Pulmonary artery endothelial cell (primary cell): Measurements from ENCODE around the gene RSPO3. TPM values are rescaled to one million over a fixed set of nuclear protein-coding genes. Genes with fewer than 3 reads are reported as not detected.
"Not testable (repeated sequence)": the region's sequence is repeated elsewhere in the genome, so short reads cannot be mapped to it uniquely, and the experiment has no call there.

Source experiments
- DNase-seq: peaks from one replicate; pipeline ENCODE4 v3.0.0-alpha.2; 2011; ENCODE audit warnings: low read depth, low spot score
- total RNA-seq: library from RNA; depleted of rRNA; stranded (reverse); fragments of >200 nt; gene quantifications from 2 replicates; pipeline ENCODE4 v1.2.3, GENCODE V29; 2014

RSPO3 gene
- total RNA-seq, result 0.67 and 2.8 TPM in 2 replicates

GRCh38 chr6:127118298-127119101, at the start of gene RSPO3:
Gene RSPO3, plus strand, starts transcription at chr6:127118671. Its CDS starts 522 bp downstream, at chr6:127119193.
- no peak for DNase-seq

GRCh38 chr6:127069659-127070279, 48.7 kb upstream of the RSPO3 start:
- DNase-seq, result peak; percentile 19

- no peak for DNase-seq
These were observed 45.2 kb upstream of the RSPO3 start for GRCh38 chr6:127073222-127073621.

GRCh38 chr6:127076466-127076865, 42.0 kb upstream of the RSPO3 start:
- DNase-seq, result no peak

GRCh38 chr6:127077886-127078285, 40.6 kb upstream of the RSPO3 start:
- DNase-seq, result no peak

GRCh38 chr6:127078669-127079068, 39.8 kb upstream of the RSPO3 start:
- no peak for DNase-seq

- DNase-seq, result no peak
These were observed 38.8 kb upstream of the RSPO3 start for GRCh38 chr6:127079681-127080080.

- DNase-seq, result no peak
These were observed 38.4 kb upstream of the RSPO3 start for GRCh38 chr6:127080081-127080480.

- no peak for DNase-seq
These were observed 35.1 kb upstream of the RSPO3 start for GRCh38 chr6:127083231-127083962.

- no peak for DNase-seq
These were observed 34.5 kb upstream of the RSPO3 start for GRCh38 chr6:127083963-127084310.

GRCh38 chr6:127085181-127085580, 33.3 kb upstream of the RSPO3 start:
- no peak for DNase-seq

- DNase-seq, result no peak
These were observed 28.4 kb upstream of the RSPO3 start for GRCh38 chr6:127090051-127090450.

- no peak for DNase-seq
These were observed 26.0 kb upstream of the RSPO3 start for GRCh38 chr6:127092466-127092865.

- no peak for DNase-seq
These were observed 23.7 kb upstream of the RSPO3 start for GRCh38 chr6:127094791-127095190.

GRCh38 chr6:127096167-127096566, 22.3 kb upstream of the RSPO3 start:
- DNase-seq, result no peak

- DNase-seq, result not testable (repeated sequence)
These were observed 21.0 kb upstream of the RSPO3 start for GRCh38 chr6:127097442-127097841.

GRCh38 chr6:127100510-127101140, 17.8 kb upstream of the RSPO3 start:
- no peak for DNase-seq

GRCh38 chr6:127102299-127102698, 16.2 kb upstream of the RSPO3 start:
- DNase-seq, result no peak

GRCh38 chr6:127102859-127103258, 15.6 kb upstream of the RSPO3 start:
- DNase-seq, result no peak

GRCh38 chr6:127103482-127103881, 15.0 kb upstream of the RSPO3 start:
- DNase-seq, result no peak

GRCh38 chr6:127107916-127108315, 10.6 kb upstream of the RSPO3 start:
- no peak for DNase-seq

GRCh38 chr6:127110712-127111111, 7.8 kb upstream of the RSPO3 start:
- no peak for DNase-seq
